Caco-2 (cell line): ENCODE measurements around the gene ZSCAN30. TPM values are rescaled to one million over a fixed set of nuclear protein-coding genes. Genes with fewer than 3 reads are reported as not detected.

Source experiments
- BruUV-seq: library from RNA; stranded (reverse); fragments of 400-500 nt; replicated peaks from 2 replicates; lab custom pipeline; 2021; lab: Mats Ljungman, UMichigan
- CTCF ChIA-PET: fragments of 300-600 bp; sonication (Branson Sonifier 250); formaldehyde crosslinking; loops from one replicate; lab custom pipeline; 2022; ENCODE audit warnings: antibody characterized with exemption; lab: Charles Lee
- POLR2A ChIA-PET: fragments of 300-600 bp; sonication (Branson Sonifier 250); formaldehyde crosslinking; loops from one replicate; lab custom pipeline; 2022; ENCODE audit warnings: antibody characterized with exemption; lab: Charles Lee
- DNase-seq, 2 experiments: peaks; one replicate each; pipeline versions ENCODE4 v3.0.0 to v3.0.0-alpha.2; 2020 to 2022
- H3K27me3 ChIP-seq: replicated peaks from 2 replicates; pipeline ENCODE4 v1.6.0; 2011; ENCODE audit warnings: low read length; ENCODE audit not compliant: control insufficient read depth, insufficient read depth
- H3K36me3 ChIP-seq: 2 replicates; pipeline ENCODE4 v1.5.1; 2011; ENCODE audit warnings: low read length; ENCODE audit not compliant: control insufficient read depth, insufficient read depth
- H3K4me1 ChIP-seq: fragments of 250-450 bp; sonication (Bioruptor Pico); 2 replicates; pipeline ENCODE4 v1.5.1; 2020; ENCODE audit warnings: mild to moderate bottlenecking
- H3K4me3 ChIP-seq: 2 replicates; pipeline ENCODE4 v1.5.1; 2011; ENCODE audit warnings: low read depth, mild to moderate bottlenecking, control low read depth, low read length
- H3K9me3 ChIP-seq: fragments of 250-450 bp; sonication (Bioruptor Pico); 2 replicates; pipeline ENCODE4 v1.5.1; 2020; ENCODE audit warnings: mild to moderate bottlenecking, moderate library complexity
- H3K27ac Mint-ChIP-seq: one replicate; pipeline ENCODE4 v1.8.0; 2022; ENCODE audit warnings: mixed read lengths; ENCODE audit not compliant: unreplicated experiment
- H3K27me3 Mint-ChIP-seq: one replicate; pipeline ENCODE4 v1.8.0; 2022; ENCODE audit warnings: mixed read lengths; ENCODE audit not compliant: insufficient read depth, unreplicated experiment
- H3K36me3 Mint-ChIP-seq: one replicate; pipeline ENCODE4 v1.8.0; 2022; ENCODE audit warnings: mild to moderate bottlenecking, mixed read lengths; ENCODE audit not compliant: insufficient read depth, unreplicated experiment
- H3K4me1 Mint-ChIP-seq: one replicate; pipeline ENCODE4 v1.8.0; 2022; ENCODE audit warnings: low read depth, mixed read lengths; ENCODE audit not compliant: unreplicated experiment
- H3K4me3 Mint-ChIP-seq: one replicate; pipeline ENCODE4 v1.8.0; 2022; ENCODE audit warnings: mild to moderate bottlenecking, moderate library complexity, mixed read lengths; ENCODE audit not compliant: unreplicated experiment
- H3K9me3 Mint-ChIP-seq: one replicate; pipeline ENCODE4 v1.8.0; 2022; ENCODE audit warnings: mixed read lengths; ENCODE audit not compliant: unreplicated experiment
- CTCF ChIP-seq, 2 experiments: fragments of 200-600 bp in 1 of 2; IDR thresholded peaks; 1 replicate in 1 of 2; 2 replicates in 1 of 2; pipeline versions ENCODE4 v1.5.1 to v1.8.0; 2011 to 2022; ENCODE audit warnings: antibody characterized with exemption in 1 of 2, control low read depth in 1 of 2, inconsistent platforms in 1 of 2, low read depth in 1 of 2, low read length in 1 of 2, mild to moderate bottlenecking in 1 of 2, moderate library complexity in 1 of 2; ENCODE audit not compliant: insufficient read depth in 1 of 2, severe bottlenecking in 1 of 2, unreplicated experiment in 1 of 2
- intact Hi-C: fragments of 100-400 bp; cut with micrococcal nuclease; formaldehyde crosslinking; loops from one replicate; pipeline ENCODE4 v1.10.0; 2022; ENCODE audit not compliant: unreplicated experiment
- total RNA-seq: library from RNA; stranded (reverse); gene quantifications from 2 replicates; pipeline ENCODE4 v1.2.3, GENCODE V29; 2022

Gene ZSCAN30
- total RNA-seq, 1 experiment from 2014 or later, result 14.1 TPM

- no peak overlapping the region for H3K4me3 ChIP-seq
- peaks cover 10% of the 10 kb centered on the region for H3K9me3 Mint-ChIP-seq
- no peaks in the 10 kb centered on the region for H3K27me3 ChIP-seq
- no peaks in the 10 kb centered on the region for H3K27me3 Mint-ChIP-seq
- no peaks in the 10 kb centered on the region for H3K9me3 ChIP-seq
- H3K36me3 ChIP-seq, result no peaks in the 10 kb centered on the region
- no peak for DNase-seq
- no TSS peak for BruUV-seq
- H3K4me1 Mint-ChIP-seq, result no peaks in the 10 kb centered on the region
- no peaks in the 10 kb centered on the region for H3K4me1 ChIP-seq
- H3K4me3 Mint-ChIP-seq, result no peak overlapping the region
- no peak for TF ChIP-seq CTCF (IDR thresholded peaks at IDR 0.05; ENCODE audit: insufficient read depth in 1 of 2, low read depth in 1 of 2, low read length in 1 of 2, severe bottlenecking in 1 of 2, unreplicated experiment in 1 of 2)
- ChIA-PET POLR2A (no interaction called here), CTCF (no interaction called here)
- no peak overlapping the region for H3K27ac Mint-ChIP-seq
- H3K36me3 Mint-ChIP-seq, result no peaks in the 10 kb centered on the region
- intact Hi-C loops, result no loop called here
Measured at GRCh38 chr18:35253655-35254287, 36.3 kb downstream of the ZSCAN30 start.

GRCh38 chr18:35252466-35252865 lies 37.6 kb downstream of the ZSCAN30 start:
- H3K9me3 ChIP-seq, result no peaks in the 10 kb centered on the region

GRCh38 chr18:35248429-35248828 lies 41.6 kb downstream of the ZSCAN30 start:
- H3K36me3 Mint-ChIP-seq, result peaks cover 7% of the 10 kb centered on the region
- no peaks in the 10 kb centered on the region for H3K9me3 Mint-ChIP-seq
- Histone ChIP-seq H3K27me3 (no peaks in the 10 kb centered on the region), H3K4me3 (no peak overlapping the region), H3K36me3 (no peaks in the 10 kb centered on the region; the same call in 1 of the 2 replicates), H3K4me1 (no peaks in the 10 kb centered on the region), H3K9me3 (no peaks in the 10 kb centered on the region)
- H3K27ac Mint-ChIP-seq, result no peak overlapping the region
- H3K4me3 Mint-ChIP-seq, result no peak overlapping the region
- no peak for DNase-seq
- intact Hi-C loops, result no loop called here
- no peak for TF ChIP-seq CTCF (IDR thresholded peaks at IDR 0.05; ENCODE audit: insufficient read depth in 1 of 2, low read depth in 1 of 2, low read length in 1 of 2, severe bottlenecking in 1 of 2, unreplicated experiment in 1 of 2)
- ChIA-PET POLR2A (no interaction called here), CTCF (no interaction called here)
- H3K4me1 Mint-ChIP-seq, result no peaks in the 10 kb centered on the region
- no TSS peak for BruUV-seq
- H3K27me3 Mint-ChIP-seq, result no peaks in the 10 kb centered on the region

More at GRCh38 chr18:35252466-35252865, 37.6 kb downstream of the ZSCAN30 start:
- no peak for DNase-seq
- Histone ChIP-seq H3K4me3 (no peak overlapping the region), H3K4me1 (no peaks in the 10 kb centered on the region), H3K27me3 (no peaks in the 10 kb centered on the region), H3K36me3 (no peaks in the 10 kb centered on the region)
- TF ChIP-seq CTCF (IDR thresholded peaks at IDR 0.05; ENCODE audit: insufficient read depth in 1 of 2, low read depth in 1 of 2, low read length in 1 of 2, severe bottlenecking in 1 of 2, unreplicated experiment in 1 of 2), result no peak
- intact Hi-C loops, result no loop called here
- H3K4me1 Mint-ChIP-seq, result no peaks in the 10 kb centered on the region
- H3K36me3 Mint-ChIP-seq, result no peaks in the 10 kb centered on the region
- ChIA-PET POLR2A (no interaction called here), CTCF (no interaction called here)
- no peak overlapping the region for H3K4me3 Mint-ChIP-seq
- no peak overlapping the region for H3K27ac Mint-ChIP-seq
- BruUV-seq, result no TSS peak
- H3K9me3 Mint-ChIP-seq, result peaks cover 10% of the 10 kb centered on the region
- no peaks in the 10 kb centered on the region for H3K27me3 Mint-ChIP-seq
